Endothelial cell (in vitro differentiated cells): ENCODE data around the gene GRIK3. TPM values are rescaled to one million over a fixed set of nuclear protein-coding genes. Genes with fewer than 3 reads are reported as not detected.

ENCODE experiments used
- DNase-seq: peaks from one replicate; pipeline ENCODE4 v3.0.0; 2021; ENCODE audit warnings: low spot score
- H3K27ac Mint-ChIP-seq: one replicate; pipeline ENCODE4 v1.8.0; 2021; ENCODE audit warnings: mixed read lengths, inconsistent platforms; ENCODE audit not compliant: unreplicated experiment
- H3K27me3 Mint-ChIP-seq: one replicate; pipeline ENCODE4 v1.8.0; 2021; ENCODE audit warnings: mild to moderate bottlenecking, moderate library complexity, mixed read lengths, inconsistent platforms; ENCODE audit not compliant: unreplicated experiment
- H3K36me3 Mint-ChIP-seq: one replicate; pipeline ENCODE4 v1.8.0; 2021; ENCODE audit warnings: mild to moderate bottlenecking, low read depth, mixed read lengths, inconsistent platforms; ENCODE audit not compliant: unreplicated experiment
- H3K4me1 Mint-ChIP-seq: one replicate; pipeline ENCODE4 v1.8.0; 2021; ENCODE audit warnings: mild to moderate bottlenecking, mixed read lengths, inconsistent platforms; ENCODE audit not compliant: unreplicated experiment
- H3K4me3 Mint-ChIP-seq: one replicate; pipeline ENCODE4 v1.8.0; 2021; ENCODE audit warnings: mild to moderate bottlenecking, mixed read lengths, inconsistent platforms; ENCODE audit not compliant: unreplicated experiment
- H3K9me3 Mint-ChIP-seq: one replicate; pipeline ENCODE4 v1.8.0; 2021; ENCODE audit warnings: mixed read lengths, inconsistent platforms; ENCODE audit not compliant: unreplicated experiment
- CTCF ChIP-seq: fragments of 200-600 bp; sonication (generic); IDR thresholded peaks from one replicate; pipeline ENCODE4 v1.5.0; 2021; ENCODE audit warnings: antibody characterized with exemption; ENCODE audit not compliant: unreplicated experiment
- total RNA-seq: library from RNA; stranded (reverse); fragmentation: NEBNext Ultra II Directional; extraction: Animal tissue kit (Norgen Biotek cat#: 25700); gene quantifications from one replicate; pipeline ENCODE4 v1.2.1, GENCODE V29; 2021; ENCODE audit not compliant: unreplicated experiment

The GRIK3 gene
- total RNA-seq, 1 donor from 2014 or later, result 0.05 TPM

GRCh38 chr1:36776948-36777831, 257.1 kb downstream of the GRIK3 start:
- H3K27ac Mint-ChIP-seq, result no peak overlapping the region
- no peak for DNase-seq
- H3K4me1 Mint-ChIP-seq, result no peaks in the 10 kb centered on the region
- H3K9me3 Mint-ChIP-seq, result no peaks in the 10 kb centered on the region
- no peak for TF ChIP-seq CTCF
- H3K4me3 Mint-ChIP-seq, result no peak overlapping the region
- no peaks in the 10 kb centered on the region for H3K36me3 Mint-ChIP-seq
- peaks cover 3% of the 10 kb centered on the region for H3K27me3 Mint-ChIP-seq

DNA sequence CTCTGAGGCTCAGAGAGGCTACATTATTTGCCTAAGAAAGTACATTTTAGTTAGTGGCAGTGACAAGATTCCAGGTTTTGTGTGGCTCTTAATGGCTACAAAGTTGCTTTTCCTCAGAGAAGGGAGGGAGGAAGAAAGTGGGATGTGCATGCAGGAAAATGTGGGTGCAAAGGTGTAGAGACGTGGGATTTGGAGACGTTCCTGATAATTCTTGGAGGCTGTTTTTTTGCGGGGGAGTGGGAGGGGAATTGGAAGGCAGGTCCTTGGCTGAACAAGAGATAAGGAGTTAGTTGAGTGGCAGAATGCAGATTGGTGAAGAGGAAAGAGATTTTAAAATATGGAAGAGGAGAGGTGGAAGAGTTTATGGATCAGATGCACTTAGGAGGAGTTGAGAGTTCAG, 258.1 kb downstream of the GRIK3 start:
- DNase-seq, result no peak
- no peak overlapping the region for H3K27ac Mint-ChIP-seq
- TF ChIP-seq CTCF, result no peak

DNA sequence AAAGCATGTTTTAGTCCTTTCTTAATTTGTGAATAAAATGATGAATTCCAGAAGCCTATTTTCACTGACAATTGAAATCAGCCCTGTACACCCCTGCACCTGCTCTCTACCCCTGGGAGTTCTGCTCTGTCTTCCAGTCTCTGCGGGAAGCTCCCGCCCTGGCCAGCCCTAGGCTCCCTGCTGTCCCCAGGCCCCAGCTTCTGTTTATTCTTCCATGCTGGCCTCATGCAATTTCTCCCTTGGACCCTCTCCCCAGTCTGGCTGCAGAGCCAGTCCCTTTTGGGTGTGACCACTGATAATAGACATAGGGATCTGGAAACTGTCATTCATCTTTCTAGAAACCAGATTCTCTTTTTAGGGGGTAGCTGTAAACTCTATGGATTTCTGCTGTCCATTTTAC, 258.6 kb downstream of the GRIK3 start:
- Mint-ChIP-seq H3K36me3 (no peaks in the 10 kb centered on the region), H3K27ac (no peak overlapping the region), H3K4me1 (no peaks in the 10 kb centered on the region), H3K4me3 (no peak overlapping the region), H3K9me3 (no peaks in the 10 kb centered on the region), H3K27me3 (peaks cover 3% of the 10 kb centered on the region)
- no peak for TF ChIP-seq CTCF
- DNase-seq, result no peak

More for the DNA sequence above, 258.1 kb downstream of the GRIK3 start:
- Mint-ChIP-seq H3K4me3 (no peak overlapping the region), H3K9me3 (no peaks in the 10 kb centered on the region), H3K27me3 (peaks cover 3% of the 10 kb centered on the region), H3K36me3 (no peaks in the 10 kb centered on the region), H3K4me1 (no peaks in the 10 kb centered on the region)

DNA sequence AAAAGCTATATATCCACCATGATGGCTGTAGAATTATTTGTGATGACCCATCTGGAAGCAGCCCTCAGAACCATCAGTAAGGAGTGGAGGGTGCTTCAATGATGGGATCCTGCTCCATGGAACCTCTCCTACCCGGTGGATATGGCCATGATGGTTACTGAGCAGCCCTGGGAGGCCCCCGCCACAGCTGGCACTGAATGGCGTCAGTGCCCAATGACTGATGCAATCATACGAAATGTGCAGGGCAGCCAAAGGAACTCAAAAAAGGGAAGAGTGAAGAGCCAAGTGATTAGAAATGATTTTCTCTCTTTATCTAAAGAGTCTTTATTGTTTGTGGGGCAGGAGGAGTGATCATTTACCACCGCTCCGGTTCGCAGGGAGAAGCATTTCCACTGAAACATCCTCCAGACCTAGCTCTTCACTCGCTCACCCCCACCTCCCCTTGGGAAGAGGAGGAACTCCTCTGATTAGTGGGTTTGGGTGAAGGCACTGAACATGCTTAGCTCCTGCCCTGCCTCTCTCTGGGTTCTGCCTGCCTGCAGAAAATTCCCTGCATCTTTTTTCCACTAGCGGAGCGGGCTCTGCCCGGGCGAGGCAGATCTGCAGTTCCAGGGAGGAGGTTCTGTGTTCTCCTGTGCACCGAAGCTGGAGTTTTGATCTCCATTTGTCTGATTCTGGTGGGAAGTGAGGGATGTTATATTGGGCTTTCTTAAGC, 260.3 kb downstream of the GRIK3 start:
- Mint-ChIP-seq H3K27me3 (peaks cover 3% of the 10 kb centered on the region), H3K9me3 (no peaks in the 10 kb centered on the region), H3K4me1 (no peaks in the 10 kb centered on the region), H3K4me3 (no peak overlapping the region), H3K36me3 (no peaks in the 10 kb centered on the region), H3K27ac (no peak overlapping the region)
- TF ChIP-seq CTCF, result no peak
- DNase-seq, result no peak
